GM12872 (cell line): ENCODE measurements around the gene HNRNPCL2.
"Not testable (repeated sequence)": the region's sequence is repeated elsewhere in the genome, so short reads cannot be mapped to it uniquely, and the experiment has no call there.

Experiments
- CTCF ChIP-seq: IDR thresholded peaks from 3 replicates; pipeline ENCODE4 v1.5.1; 2011; ENCODE audit warnings: low read depth, mild to moderate bottlenecking, low read length, moderate library complexity; ENCODE audit not compliant: insufficient read depth

HNRNPCL2 gene

GRCh38 chr1:13116754-13117153 is at the start of gene HNRNPCL2:
TSS of gene HNRNPCL2 (minus strand) at chr1:13116854. CDS start at chr1:13116400, 454 bp downstream.
- TF ChIP-seq CTCF, result not testable (repeated sequence)

GRCh38 chr1:13165531-13165930 is 48.9 kb upstream of the HNRNPCL2 start, which contains the start of gene HNRNPCL4:
TSS of gene HNRNPCL4 (minus strand) at chr1:13165631. CDS start at chr1:13165467, 164 bp downstream.
- not testable (repeated sequence) for TF ChIP-seq CTCF

GRCh38 chr1:13155909-13156308 is 39.3 kb upstream of the HNRNPCL2 start, which contains the start of gene PRAMEF26:
TSS of gene PRAMEF26 (minus strand) at chr1:13156009. CDS start at chr1:13153095, 2,914 bp downstream.
- TF ChIP-seq CTCF, result not testable (repeated sequence)

GRCh38 chr1:13070474-13070873 is 46.2 kb downstream of the HNRNPCL2 start, which contains the start of gene PRAMEF25:
TSS of gene PRAMEF25 (plus strand) at chr1:13070774. CDS start at chr1:13073694, 2,920 bp downstream.
- not testable (repeated sequence) for TF ChIP-seq CTCF
